ENCODE measurements around the gene MICAL3.

MICAL3 gene

DNA sequence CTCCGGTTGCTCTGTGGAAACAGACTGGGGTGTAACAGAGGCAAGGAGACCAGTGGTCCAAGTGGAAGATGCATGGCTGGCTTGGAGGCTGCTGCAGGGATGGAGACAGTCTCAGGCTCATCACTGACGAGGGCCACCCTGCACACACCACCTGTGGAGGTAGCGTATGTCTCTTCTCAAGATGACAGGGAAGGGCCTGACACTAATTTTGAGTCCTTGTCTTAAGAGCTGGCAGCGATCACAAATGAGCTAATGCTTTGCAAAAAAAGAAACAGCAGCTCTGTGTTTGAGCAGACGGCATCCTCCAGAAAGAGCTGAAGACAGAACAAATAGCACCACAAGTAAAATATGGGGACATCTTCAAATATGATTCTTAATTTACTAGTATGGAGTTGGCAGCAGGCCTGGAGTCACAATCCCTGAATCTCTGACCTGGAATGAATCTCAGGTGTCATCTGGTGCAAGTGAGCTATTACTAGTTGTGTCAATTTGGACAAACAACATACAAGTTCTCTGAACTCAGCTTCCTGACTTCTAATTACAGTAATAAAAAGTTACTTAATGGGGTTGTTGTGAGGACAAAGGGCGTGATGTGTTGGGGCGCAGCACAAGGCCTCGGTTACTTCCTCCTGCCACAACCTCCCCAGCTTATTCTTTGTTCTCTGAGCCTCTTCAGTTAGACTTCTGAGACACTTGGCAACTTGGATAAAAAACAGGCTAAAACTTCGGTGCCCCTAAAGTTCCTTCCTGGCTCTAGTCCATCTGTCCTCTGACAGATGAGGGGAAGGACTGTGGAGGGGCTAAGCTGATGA is 154.9 kb downstream of the MICAL3 start:
- H3F3A ChIP-seq (ENCODE audit: insufficient read depth, low read length), result no peaks in the 10 kb centered on the region
- DNase-seq, result no peak
- no peaks in the 10 kb centered on the region for H4K20me1 ChIP-seq (ENCODE audit: insufficient read depth, low read length)
- TF ChIP-seq CTCF (IDR thresholded peaks at IDR 0.05; ENCODE audit: low read length) (no peak), EZH2phosphoT487 (IDR thresholded peaks at IDR 0.05; ENCODE audit: low read length) (no peak), EZH2 (optimal IDR thresholded peaks at IDR 0.05; ENCODE audit: low read depth, low read length) (no peak)
- 0 out of 2 replicates have a peak, but pooled peaks cover 9% of the 10 kb centered on the region for H3K36me3 ChIP-seq (replicated peaks; ENCODE audit: insufficient read depth, low read length)
- no peak overlapping the region for H3K4me3 ChIP-seq (ENCODE audit: low read length)
- no peaks in the 10 kb centered on the region for H3K79me2 ChIP-seq (ENCODE audit: low read length)
- H3K9ac ChIP-seq (ENCODE audit: low read length), result no peak overlapping the region
- no peaks in the 10 kb centered on the region for H3K27me3 ChIP-seq (replicated peaks; ENCODE audit: insufficient read depth, low read length)
- no peak overlapping the region for H2AFZ ChIP-seq (ENCODE audit: low read length)
- H3K9me2 ChIP-seq (replicated peaks; ENCODE audit: insufficient read depth, low read length), result no peaks in the 10 kb centered on the region
- no peak overlapping the region for H3K4me2 ChIP-seq (ENCODE audit: low read depth, low read length)
- no peaks in the 10 kb centered on the region for H3K4me1 ChIP-seq (ENCODE audit: low read length)
- no peak overlapping the region for H3K27ac ChIP-seq (ENCODE audit: low read length)
- no peaks in the 10 kb centered on the region for H3K9me3 ChIP-seq (replicated peaks; ENCODE audit: insufficient read depth, low read length)

GRCh38 chr22:17868771-17869170 is 155.6 kb downstream of the MICAL3 start:
- Histone ChIP-seq H3K4me2 (ENCODE audit: low read depth, low read length) (no peak overlapping the region), H3K9me2 (replicated peaks; ENCODE audit: insufficient read depth, low read length) (no peaks in the 10 kb centered on the region), H2AFZ (ENCODE audit: low read length) (no peak overlapping the region), H3K27ac (ENCODE audit: low read length) (no peak overlapping the region), H3K27me3 (replicated peaks; ENCODE audit: insufficient read depth, low read length) (no peaks in the 10 kb centered on the region), H3F3A (ENCODE audit: insufficient read depth, low read length) (peaks cover 3% of the 10 kb centered on the region; the same call in 1 of the 2 replicates), H3K79me2 (ENCODE audit: low read length) (no peaks in the 10 kb centered on the region), H3K4me1 (ENCODE audit: low read length) (peaks cover 6% of the 10 kb centered on the region), H3K9ac (ENCODE audit: low read length) (no peak overlapping the region), H3K36me3 (replicated peaks; ENCODE audit: insufficient read depth, low read length) (0 out of 2 replicates have a peak, but pooled peaks cover 9% of the 10 kb centered on the region), H3K4me3 (ENCODE audit: low read length) (no peak overlapping the region), H3K9me3 (replicated peaks; ENCODE audit: insufficient read depth, low read length) (no peaks in the 10 kb centered on the region), H4K20me1 (ENCODE audit: insufficient read depth, low read length) (no peaks in the 10 kb centered on the region)
- DNase-seq, result no peak
- TF ChIP-seq EZH2 (optimal IDR thresholded peaks at IDR 0.05; ENCODE audit: low read depth, low read length) (no peak), EZH2phosphoT487 (IDR thresholded peaks at IDR 0.05; ENCODE audit: low read length) (no peak), CTCF (IDR thresholded peaks at IDR 0.05; ENCODE audit: low read length) (no peak)

DNA sequence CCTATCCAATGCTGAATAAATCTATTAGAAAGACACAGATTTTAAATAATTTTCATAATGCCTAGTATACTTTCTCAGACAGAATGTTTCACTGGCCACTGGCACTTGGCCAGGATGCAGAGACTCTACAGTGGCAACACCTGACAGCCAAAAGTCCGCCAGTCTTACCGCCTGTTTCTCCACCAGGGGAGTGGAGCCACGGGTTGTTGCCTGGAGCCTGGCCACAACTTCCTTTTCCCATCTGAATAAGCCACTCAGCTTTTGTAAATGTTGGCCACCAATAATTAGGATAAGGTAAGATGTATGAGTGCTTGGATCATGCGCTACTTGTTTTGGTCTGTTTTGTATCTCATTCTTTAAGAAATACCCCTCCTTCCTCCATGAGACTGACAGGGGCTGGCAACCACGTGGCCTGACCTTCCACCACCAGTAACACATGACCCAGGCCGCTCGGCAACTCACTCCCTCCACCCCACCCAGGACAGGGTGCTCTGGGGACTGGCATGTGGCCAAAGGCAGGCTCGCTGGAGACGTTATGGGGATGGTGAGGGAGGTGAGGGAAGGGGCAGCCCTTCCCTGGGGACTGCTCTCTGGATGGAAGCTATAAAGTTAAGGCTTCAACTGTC is 157.1 kb downstream of the MICAL3 start:
- Histone ChIP-seq H3K27ac (ENCODE audit: low read length) (no peak overlapping the region), H2AFZ (ENCODE audit: low read length) (no peak overlapping the region), H3K4me1 (ENCODE audit: low read length) (peaks cover 20% of the 10 kb centered on the region), H3K36me3 (replicated peaks; ENCODE audit: insufficient read depth, low read length) (0 out of 2 replicates have a peak, but pooled peaks cover 9% of the 10 kb centered on the region), H4K20me1 (ENCODE audit: insufficient read depth, low read length) (no peaks in the 10 kb centered on the region), H3K27me3 (replicated peaks; ENCODE audit: insufficient read depth, low read length) (no peaks in the 10 kb centered on the region), H3K79me2 (ENCODE audit: low read length) (no peaks in the 10 kb centered on the region), H3K4me3 (ENCODE audit: low read length) (no peak overlapping the region), H3K9ac (ENCODE audit: low read length) (no peak overlapping the region), H3K9me2 (replicated peaks; ENCODE audit: insufficient read depth, low read length) (no peaks in the 10 kb centered on the region), H3F3A (ENCODE audit: insufficient read depth, low read length) (peaks cover 18% of the 10 kb centered on the region), H3K4me2 (ENCODE audit: low read depth, low read length) (no peak overlapping the region), H3K9me3 (replicated peaks; ENCODE audit: insufficient read depth, low read length) (no peaks in the 10 kb centered on the region)
- TF ChIP-seq CTCF (IDR thresholded peaks at IDR 0.05; ENCODE audit: low read length) (no peak), EZH2 (optimal IDR thresholded peaks at IDR 0.05; ENCODE audit: low read depth, low read length) (no peak), EZH2phosphoT487 (IDR thresholded peaks at IDR 0.05; ENCODE audit: low read length) (no peak)
- DNase-seq, result no peak

Data from MM.1S (cell line).